NCI-H345 treated with DMSO at 0.1 percent for 48 hours (cell line): ENCODE results near the gene GPC6.
"Not testable (repeated sequence)": the region's sequence is repeated elsewhere in the genome, so short reads cannot be mapped to it uniquely, and the experiment has no call there.

Source experiments
- DNase-seq: peaks from one replicate; lab custom pipeline; 2025; ENCODE audit not compliant: unreplicated experiment; lab: John Stamatoyannopoulos, UW

Gene GPC6

DNA sequence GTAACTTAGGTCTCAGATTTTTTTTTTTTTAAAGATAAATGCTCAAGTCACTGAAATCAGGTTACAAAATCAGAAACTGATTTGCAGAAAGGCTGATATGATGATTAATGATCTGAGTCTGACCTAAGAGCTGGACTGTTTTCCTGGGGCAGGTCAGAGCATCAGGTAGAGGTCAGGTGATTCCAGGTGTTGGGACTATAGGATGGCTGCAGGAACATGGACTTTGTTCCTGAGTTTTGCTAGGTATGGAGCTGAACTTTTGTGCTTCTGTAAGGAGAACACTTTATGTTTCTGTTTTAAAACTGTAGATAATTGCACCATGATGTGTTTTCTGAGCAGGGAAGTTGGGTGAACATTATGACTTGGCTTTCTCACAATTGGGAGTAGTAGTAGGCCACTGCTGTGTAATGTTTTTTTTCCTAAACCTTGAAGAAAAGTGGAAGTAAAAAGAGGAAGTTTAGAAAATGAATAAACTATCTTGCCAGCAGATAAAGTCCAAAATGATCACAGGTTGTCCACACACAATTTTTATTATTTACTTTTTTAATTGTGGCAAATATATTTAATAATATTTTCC is 955.7 kb downstream of the GPC6 start:
- no peak for DNase-seq

GRCh38 chr13:94186470-94186869 is 959.9 kb downstream of the GPC6 start:
- DNase-seq: no peak

- DNase-seq: no peak
Observed at GRCh38 chr13:94188201-94188854, 961.7 kb downstream of the GPC6 start.

DNA sequence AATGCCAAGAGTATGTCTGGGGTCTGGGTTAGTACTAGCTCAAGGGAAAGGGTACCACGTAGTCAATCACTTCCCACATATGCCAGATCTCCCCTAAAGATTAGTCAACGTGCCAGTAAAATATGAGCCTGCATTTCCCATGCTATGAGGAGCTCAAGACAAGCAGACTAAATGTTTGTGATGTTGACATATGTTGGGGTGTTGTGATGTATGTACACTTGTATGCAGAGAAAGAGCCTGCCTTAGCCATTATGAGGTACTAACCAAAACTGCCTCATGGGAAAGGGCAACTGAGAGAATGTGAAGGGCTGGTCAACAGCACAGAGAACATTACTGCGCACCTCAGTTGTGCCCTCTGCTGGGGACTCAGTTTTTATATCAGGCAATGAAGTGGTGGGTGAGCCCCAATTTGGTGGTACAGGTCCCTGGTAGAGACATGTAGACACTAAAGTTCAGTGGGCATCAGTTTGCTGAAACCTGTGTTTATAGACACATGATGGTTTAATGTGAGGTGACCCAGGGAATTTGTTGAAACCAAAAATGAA is 965.9 kb downstream of the GPC6 start:
- no peak for DNase-seq

GRCh38 chr13:94195715-94196114 is 969.1 kb downstream of the GPC6 start:
- DNase-seq: no peak

DNA sequence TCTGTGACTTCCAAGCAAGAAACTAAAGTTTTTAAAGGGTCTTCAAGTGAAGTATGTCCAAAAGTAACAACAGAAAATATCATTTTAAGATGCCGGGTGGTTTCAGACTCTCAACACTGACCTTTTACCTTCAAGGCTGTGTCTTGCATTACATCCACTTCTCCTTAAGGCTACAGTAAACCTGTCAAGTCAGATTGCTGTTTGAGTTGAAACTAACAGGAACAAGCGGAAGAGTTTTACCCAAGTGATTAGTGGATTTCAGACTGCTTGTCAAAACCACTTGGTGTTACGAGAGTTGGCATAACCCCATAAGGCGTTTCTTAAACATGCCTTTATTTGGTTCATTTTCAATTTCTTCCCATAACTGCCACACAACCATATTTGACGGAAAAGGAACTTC is 969.8 kb downstream of the GPC6 start:
- no peak for DNase-seq

- no peak for DNase-seq
Observed at GRCh38 chr13:94198681-94199080, 972.1 kb downstream of the GPC6 start.

DNA sequence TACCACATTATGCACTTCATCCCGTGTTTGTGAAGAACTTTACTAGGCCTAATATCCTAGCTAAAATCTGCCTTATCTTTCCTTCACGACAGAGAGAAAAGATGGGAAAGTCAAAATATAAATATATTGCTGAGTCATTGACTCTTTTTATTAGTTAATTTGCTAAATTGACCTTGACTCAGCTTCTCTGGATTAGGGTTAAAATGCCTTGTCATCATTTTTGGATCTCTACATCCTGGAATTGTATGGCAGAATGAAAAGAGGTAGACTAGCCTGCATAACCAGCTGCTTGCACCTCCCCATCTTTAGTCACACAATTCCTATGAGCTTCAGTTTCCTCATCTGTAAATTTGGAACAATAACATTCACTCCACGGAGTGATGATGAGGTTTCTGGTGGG is 972.5 kb downstream of the GPC6 start:
- DNase-seq: no peak

DNA sequence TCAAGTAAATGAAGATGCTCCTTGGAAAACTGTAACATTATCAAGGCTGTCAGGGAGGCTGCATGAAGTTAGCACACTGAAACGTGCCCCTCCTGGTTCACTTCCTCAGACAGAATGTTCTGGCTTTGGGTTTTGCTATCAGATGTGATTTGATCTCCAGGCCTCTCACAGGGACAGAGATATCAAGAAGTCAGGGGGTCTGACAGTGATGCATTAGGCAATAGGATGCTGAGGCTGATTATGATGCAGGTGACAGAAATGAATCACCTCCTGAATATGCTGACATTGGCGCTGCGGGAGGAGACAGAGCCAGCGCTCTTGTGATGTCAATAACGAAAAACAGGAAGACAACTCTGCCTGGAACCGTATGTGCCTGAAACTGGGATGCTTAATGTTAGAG is 974.4 kb downstream of the GPC6 start:
- no peak for DNase-seq

GRCh38 chr13:94204163-94204562 is 977.6 kb downstream of the GPC6 start:
- no peak for DNase-seq

- DNase-seq: no peak
Observed at GRCh38 chr13:94204946-94205345, 978.3 kb downstream of the GPC6 start.

- no peak for DNase-seq
Observed at GRCh38 chr13:94205896-94206295, 979.3 kb downstream of the GPC6 start.

DNA sequence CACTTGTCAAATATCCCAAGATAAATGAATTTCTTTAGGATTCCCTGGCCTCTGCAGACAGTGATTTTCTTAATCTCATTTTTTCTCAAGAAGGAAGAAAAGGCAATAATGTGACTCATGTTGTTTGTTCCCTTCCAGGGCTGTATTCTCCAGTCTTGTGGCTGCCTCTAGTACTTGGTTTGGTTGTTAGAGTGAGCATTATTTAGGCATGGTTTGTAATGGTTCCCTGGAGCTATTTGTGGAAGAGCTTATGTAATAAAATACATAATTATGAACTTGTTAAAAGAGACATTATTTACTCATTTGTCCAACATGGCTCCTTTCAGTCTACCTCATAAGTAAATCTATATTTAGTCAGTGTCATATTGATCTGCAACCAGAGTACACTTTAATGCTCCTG is 982.5 kb downstream of the GPC6 start:
- DNase-seq: no peak

GRCh38 chr13:94209913-94210312 is 983.3 kb downstream of the GPC6 start:
- not testable (repeated sequence) for DNase-seq

DNA sequence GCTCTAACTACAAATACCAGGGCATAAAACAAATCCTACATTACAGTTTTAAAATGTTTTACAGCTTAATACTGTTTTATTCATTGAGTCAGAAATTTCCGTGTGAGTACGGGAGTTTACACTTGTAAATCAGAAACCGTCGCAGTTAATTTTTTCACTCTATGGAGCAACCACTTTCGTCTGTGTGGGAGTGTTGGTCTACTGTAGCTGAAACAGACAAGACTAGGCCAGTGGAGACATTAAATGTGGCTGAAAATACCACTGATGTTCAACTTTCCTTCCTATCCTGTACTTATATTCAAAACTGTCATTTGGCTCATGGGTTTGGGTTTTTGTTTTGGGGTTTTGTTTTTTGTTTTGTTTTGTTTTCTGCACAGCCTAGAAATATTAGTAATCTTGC is 984.2 kb downstream of the GPC6 start:
- no peak for DNase-seq

DNA sequence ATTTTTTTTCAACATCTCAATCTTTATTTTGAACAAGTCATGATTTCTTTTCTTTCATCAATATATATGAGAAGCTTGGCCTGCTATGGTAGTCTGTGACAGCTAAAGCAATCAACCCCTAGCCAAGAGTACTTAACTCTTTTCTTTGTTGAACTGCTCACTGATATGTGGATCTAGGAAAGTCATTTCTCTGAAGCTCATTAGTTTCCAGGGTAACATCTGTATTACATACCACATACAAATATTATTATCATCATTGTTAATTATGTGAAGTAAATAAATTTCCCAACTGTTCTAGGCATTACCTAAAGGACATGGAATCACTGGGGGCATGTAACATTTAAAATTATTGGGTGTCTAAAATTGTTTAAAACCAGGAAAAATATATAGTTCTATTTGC is 985.6 kb downstream of the GPC6 start:
- DNase-seq: no peak

GRCh38 chr13:94214121-94214520 is 987.5 kb downstream of the GPC6 start:
- no peak for DNase-seq

DNA sequence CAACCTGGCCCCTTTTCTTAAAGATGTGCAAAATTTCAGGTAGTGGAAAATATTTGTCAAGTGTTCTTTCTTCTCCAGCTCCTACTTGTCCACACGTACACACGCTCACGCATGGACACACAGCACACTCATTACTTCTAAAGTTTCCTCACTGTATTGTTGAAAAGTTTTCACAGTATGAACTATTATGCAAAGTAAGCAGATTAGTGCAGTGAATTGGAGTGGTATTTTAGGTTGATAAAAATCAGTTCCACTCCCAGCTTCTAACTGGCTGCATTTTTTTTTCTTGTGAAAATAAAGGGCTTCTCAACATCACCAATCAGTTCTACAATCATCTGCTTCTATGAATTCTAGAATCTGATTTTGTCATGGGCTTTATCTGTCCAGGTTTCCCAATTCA is 988.4 kb downstream of the GPC6 start:
- no peak for DNase-seq

GRCh38 chr13:94216476-94216875 is 989.9 kb downstream of the GPC6 start:
- DNase-seq: no peak

DNA sequence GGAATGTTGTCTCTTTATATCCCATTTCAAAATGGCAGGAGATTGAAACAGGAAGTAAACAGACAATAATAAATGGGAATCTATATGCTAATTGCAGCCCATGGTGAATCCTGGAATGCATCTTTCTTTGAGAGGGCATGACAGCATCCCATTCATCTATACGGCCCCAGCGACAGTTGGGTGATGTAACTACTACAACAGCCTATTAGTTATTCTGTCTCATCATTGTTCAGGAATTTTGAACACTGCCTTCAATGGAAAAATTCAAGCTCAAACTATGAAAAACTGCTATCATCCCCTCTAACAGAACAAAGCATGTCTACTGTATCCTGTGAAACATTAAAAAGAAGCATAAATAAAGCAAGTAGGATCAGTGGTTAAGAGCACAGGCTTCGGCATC is 990.8 kb downstream of the GPC6 start:
- no peak for DNase-seq

- DNase-seq: no peak
Observed at GRCh38 chr13:94218537-94218936, 991.9 kb downstream of the GPC6 start.

GRCh38 chr13:94218951-94219350 is 992.3 kb downstream of the GPC6 start:
- DNase-seq: no peak

DNA sequence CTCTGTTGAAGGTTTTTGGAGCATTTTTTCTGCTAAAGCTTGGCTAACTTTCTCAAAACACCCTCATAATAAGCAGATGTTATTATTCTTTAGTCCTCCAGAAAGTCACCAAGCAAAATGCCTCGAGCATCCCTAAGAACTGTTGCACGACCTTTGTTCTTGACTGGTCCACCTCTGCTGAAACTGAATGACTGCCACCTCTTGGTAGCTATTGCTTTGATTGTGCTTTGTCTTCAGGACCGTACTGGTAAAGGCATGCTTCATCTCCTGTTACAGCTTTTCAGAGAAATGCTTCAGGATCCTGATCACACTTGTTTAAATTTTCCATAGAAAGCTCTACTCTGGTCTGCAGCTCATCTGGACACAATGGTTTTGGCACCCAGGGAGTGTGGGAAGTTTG is 998.1 kb downstream of the GPC6 start:
- no peak for DNase-seq
